A549 (cell line): ENCODE measurements around the gene AFF1. TPM values are rescaled to one million over a fixed set of nuclear protein-coding genes. Genes with fewer than 3 reads are reported as not detected.

Experiments
- ATAC-seq, 2 experiments: fragments of 200-7000 bp in 1 of 2; fragments of >200 bp in 1 of 2; cut with Nextera tagmentation in 1 of 2; cut with Tn5 transposase in 1 of 2; 3 replicates each; pipeline versions ENCODE4 v1.8.0 to v1.9.1; 2018 to 2020; ENCODE audit warnings: mild to moderate bottlenecking in 1 of 2, moderate library complexity in 1 of 2
- CTCF ChIA-PET: fragments of 300-600 bp; sonication (Branson Sonifier 250); formaldehyde crosslinking; extraction: SDS; loops from one replicate; lab custom pipeline; 2021; ENCODE audit warnings: antibody characterized with exemption, inconsistent platforms; lab: Yijun Ruan, JAX
- POLR2A ChIA-PET: fragments of 350-600 bp; formaldehyde crosslinking; extraction: SDS; loops from one replicate; lab custom pipeline; 2021; ENCODE audit warnings: antibody characterized with exemption, inconsistent platforms; lab: Yijun Ruan, JAX
- DNase-seq, 2 experiments: peaks; one replicate each; pipeline versions ENCODE4 v3.0.0 to v3.0.0-alpha.2; 2011 to 2016; ENCODE audit warnings: low read depth in 1 of 2, low spot score in 1 of 2
- FAIRE-seq: peaks from 2 replicates; lab custom pipeline; 2011; peaks lifted over from hg19 to GRCh38; lab: Jason Lieb, UNC
- H3K27ac ChIP-seq, 2 experiments: fragments of >200 bp; sonication (Bioruptor Twin); formaldehyde crosslinking; 3 replicates each; pipeline ENCODE4 v1.5.1; 2016 to 2017
- H3K4me1 ChIP-seq: fragments of >200 bp; sonication (Bioruptor Twin); formaldehyde crosslinking; 3 replicates; pipeline ENCODE4 v1.6.1; 2016
- H3K4me2 ChIP-seq: fragments of >200 bp; sonication (Bioruptor Twin); formaldehyde crosslinking; 3 replicates; pipeline ENCODE4 v1.6.1; 2016
- H3K4me3 ChIP-seq: fragments of >200 bp; sonication (Bioruptor Twin); formaldehyde crosslinking; 3 replicates; pipeline ENCODE4 v1.5.1; 2016
- H3K9me3 ChIP-seq: fragments of >200 bp; sonication (Bioruptor Twin); formaldehyde crosslinking; 3 replicates; pipeline ENCODE4 v1.6.1; 2016
- BCL3 ChIP-seq: fragments of >200 bp; sonication (Bioruptor Twin); formaldehyde crosslinking; IDR thresholded peaks from 3 replicates; pipeline ENCODE4 v1.6.1; 2016
- CEBPB ChIP-seq, 2 experiments: fragments of >200 bp in 1 of 2; sonication (Bioruptor Twin) in 1 of 2; formaldehyde crosslinking in 1 of 2; IDR thresholded peaks; 2 replicates each; pipeline ENCODE4 v1.6.1; 2012 to 2016
- CHD2 ChIP-seq: fragments of 150-350 bp; IDR thresholded peaks from 2 replicates; pipeline ENCODE4 v1.6.1; 2014; ENCODE audit warnings: low read length; ENCODE audit not compliant: partially characterized antibody
- CTCF ChIP-seq: fragments of >200 bp; sonication (Bioruptor Twin); formaldehyde crosslinking; IDR thresholded peaks from 3 replicates; pipeline ENCODE4 v1.5.1; 2016
- ELK1 ChIP-seq: fragments of 150-350 bp; IDR thresholded peaks from 2 replicates; pipeline ENCODE4 v1.6.1; 2014; ENCODE audit warnings: low read depth, mild to moderate bottlenecking, low read length
- FOSB ChIP-seq: fragments of 250-450 bp; sonication (Bioruptor Pico); IDR thresholded peaks from 2 replicates; pipeline ENCODE4 v1.5.0; 2020; ENCODE audit warnings: mild to moderate bottlenecking, moderate library complexity
- FOSL2 ChIP-seq, 2 experiments: fragments of 450-650 bp in 1 of 2; fragments of >200 bp in 1 of 2; sonication (Bioruptor Twin) in 1 of 2; formaldehyde crosslinking; IDR thresholded peaks; 2 replicates each; pipeline versions ENCODE4 v1.5.0 to v1.6.1; 2016 to 2020; ENCODE audit warnings: mild to moderate bottlenecking in 1 of 2, moderate library complexity in 1 of 2
- HMGXB4 ChIP-seq: fragments of 250-450 bp; sonication (Bioruptor Pico); IDR thresholded peaks from 2 replicates; pipeline ENCODE4 v1.5.0; 2021; ENCODE audit warnings: mild to moderate bottlenecking, moderate library complexity, borderline replicate concordance
- JUN ChIP-seq, 2 experiments: fragments of >200 bp; sonication (Bioruptor Twin); formaldehyde crosslinking; IDR thresholded peaks; 2 replicates in 1 of 2; 3 replicates in 1 of 2; pipeline ENCODE4 v1.6.1; 2016 to 2017
- JUNB ChIP-seq: fragments of >200 bp; sonication (Bioruptor Twin); formaldehyde crosslinking; IDR thresholded peaks from 2 replicates; pipeline ENCODE4 v1.6.1; 2016
- MAFK ChIP-seq: fragments of 450-650 bp; IDR thresholded peaks from 2 replicates; pipeline ENCODE4 v1.6.1; 2014; ENCODE audit not compliant: partially characterized antibody
- MAX ChIP-seq: IDR thresholded peaks from 2 replicates; pipeline ENCODE4 v1.6.1; 2012
- PHF8 ChIP-seq: fragments of 200-600 bp; sonication (generic); IDR thresholded peaks from 2 replicates; pipeline ENCODE4 v1.6.1; 2016; ENCODE audit warnings: low read depth, mild to moderate bottlenecking, antibody characterized with exemption, moderate library complexity, borderline replicate concordance
- POLR2A ChIP-seq: IDR thresholded peaks from 2 replicates; pipeline ENCODE4 v1.6.1; 2012; ENCODE audit warnings: mild to moderate bottlenecking, low read length
- POLR2AphosphoS2 ChIP-seq: conservative IDR thresholded peaks from 2 replicates; pipeline ENCODE4 v1.6.1; 2012; ENCODE audit warnings: low read length, improper control_type of control experiment, inconsistent platforms
- RAD21 ChIP-seq, 2 experiments: fragments of >200 bp in 1 of 2; sonication (Bioruptor Twin) in 1 of 2; formaldehyde crosslinking in 1 of 2; IDR thresholded peaks in 1 of 2; conservative IDR thresholded peaks in 1 of 2; 2 replicates in 1 of 2; 3 replicates in 1 of 2; pipeline ENCODE4 v1.6.1; 2012 to 2018; ENCODE audit warnings: inconsistent platforms in 1 of 2
- RCOR1 ChIP-seq: fragments of 150-350 bp; IDR thresholded peaks from 2 replicates; pipeline ENCODE4 v1.6.1; 2014; ENCODE audit warnings: antibody characterized with exemption, low read length, low read depth
- RFX5 ChIP-seq: fragments of 450-650 bp; IDR thresholded peaks from 2 replicates; pipeline ENCODE4 v1.7.1; 2014; ENCODE audit warnings: antibody characterized with exemption, mild to moderate bottlenecking, moderate library complexity
- SMC3 ChIP-seq: fragments of >200 bp; sonication (Bioruptor Twin); formaldehyde crosslinking; IDR thresholded peaks from 3 replicates; pipeline ENCODE4 v1.6.1; 2018; ENCODE audit warnings: inconsistent platforms
- TP53 ChIP-seq: fragments of 250-450 bp; sonication (Bioruptor Pico); IDR thresholded peaks from 2 replicates; pipeline ENCODE4 v1.5.0; 2021; ENCODE audit warnings: mild to moderate bottlenecking, moderate library complexity
- USF2 ChIP-seq: fragments of 450-650 bp; IDR thresholded peaks from 2 replicates; pipeline ENCODE4 v1.6.1; 2014; ENCODE audit warnings: antibody characterized with exemption
- ZC3H11A ChIP-seq: fragments of 450-650 bp; IDR thresholded peaks from 2 replicates; pipeline ENCODE4 v1.6.1; 2014; ENCODE audit warnings: antibody characterized with exemption, mild to moderate bottlenecking
- ZFP36 ChIP-seq: fragments of 450-650 bp; IDR thresholded peaks from 2 replicates; pipeline ENCODE4 v1.6.1; 2014; ENCODE audit warnings: borderline replicate concordance; ENCODE audit not compliant: partially characterized antibody
- ZSCAN20 ChIP-seq: fragments of 250-450 bp; sonication (Bioruptor Pico); IDR thresholded peaks from 2 replicates; pipeline ENCODE4 v1.8.0; 2022; ENCODE audit warnings: mild to moderate bottlenecking, moderate library complexity
- WGBS: methylation state at CpG from one replicate; pipeline ENCODE4 v1.1.6; 2017; ENCODE audit errors: missing lambda C conversion rate; 5-methylcytosine and 5-hydroxymethylcytosine counted together
- polyA minus RNA-seq: library from RNA; depleted of rRNA, polyadenylated mRNA; stranded (reverse); fragments of >200 nt; gene quantifications from 2 replicates; pipeline ENCODE4 v1.2.3, GENCODE V29; 2011; rRNA and poly(A)+ RNA removed
- polyA plus RNA-seq, 4 experiments: library from polyadenylated mRNA; depleted of rRNA in 3 of 4; stranded (reverse); fragments of >200 nt; fragmentation: RNase III in 1 of 4; extraction: RNeasy Plus Mini Kit Qiagen cat#74134 plus additional on column Dnase treatment in 1 of 4; gene quantifications; 2 replicates in 3 of 4; 3 replicates in 1 of 4; pipeline ENCODE4 v1.2.3, GENCODE V29; 2011 to 2017

Gene AFF1
- 15.4 and 29.8 TPM in 2 replicates for polyA plus RNA-seq (2011; rRNA removed)
- 4.5 and 5.5 TPM in 2 replicates for polyA plus RNA-seq (2012; cell fraction: cytosol; rRNA removed)
- 3.8 and 7.8 TPM in 2 replicates for polyA plus RNA-seq (2012; cell fraction: nucleus; rRNA removed)
- polyA plus RNA-seq (2017; fragmentation: RNase III; extraction: RNeasy Plus Mini Kit Qiagen cat#74134 plus additional on column Dnase treatment): 11.3 to 13.7 TPM (median 12.2 TPM) in 3 replicates
- polyA minus RNA-seq: 55.6 and 59.6 TPM in 2 replicates

GRCh38 chr4:86934771-86935565 lies at the start of gene AFF1:
TSS of gene AFF1 (plus strand) at chr4:86935011. CDS start at chr4:86948534, 13,523 bp downstream.
- peak; percentile 77 to 83 for ATAC-seq
- CTCF ChIA-PET: interaction anchor here (0.6 to 2.9 kb wide), 7 partner anchors 12 to 160 kb away, joined by 3 to 15 read pairs (median 6); no protein-coding TSS in a partner anchor

More at GRCh38 chr4:86934771-86935565, at the start of gene AFF1:
- Histone ChIP-seq H3K4me2 (peak within 1 kb of the TSS; percentile 94), H3K4me3 (peak within 1 kb of the TSS; percentile 78), H3K4me1 (peaks cover 40% of the 10 kb centered on the region), H3K27ac (peak within 1 kb of the TSS; percentile 89 to 98), H3K9me3 (no peaks in the 10 kb centered on the region)
- POLR2A ChIA-PET: interaction anchor here (0.7 to 3.7 kb wide), 12 partner anchors 7 to 309 kb away, joined by 3 to 62 read pairs (median 7); no protein-coding TSS in a partner anchor
- DNase-seq (peak; percentile 75 to 93), FAIRE-seq (no peak)
- TF ChIP-seq CEBPB (IDR thresholded peaks at IDR 0.05) (no peak), ZFP36 (no peak), POLR2A (peak; percentile 78), FOSB (no peak), JUNB (no peak), BCL3 (peak; percentile 40; the same call in 1 of the 3 replicates), PHF8 (peak; percentile 35; the same call in 1 of the 2 replicates), CHD2 (no peak), RCOR1 (no peak), USF2 (no peak), RFX5 (no peak), JUN (IDR thresholded peaks at IDR 0.05) (peak; percentile 37 to 58; a peak in 4 of 5 replicates), FOSL2 (IDR thresholded peaks at IDR 0.05) (no peak), FOSL2 (CRISPR knock-in tag; IDR thresholded peaks at IDR 0.05) (no peak), SMC3 (peak; percentile 23; the same call in 1 of the 3 replicates), ZC3H11A (no peak), TP53 (no peak), MAX (peak; percentile 36; the same call in 1 of the 2 replicates), HMGXB4 (CRISPR knock-in tag) (no peak), POLR2AphosphoS2 (no peak), RAD21 (conservative IDR thresholded peaks at IDR 0.05 in 1 of 2, IDR thresholded peaks at IDR 0.05 in 1 of 2) (peak in 1 of 2 experiments; percentile 30; a peak in 1 of 5 replicates), ZSCAN20 (CRISPR knock-in tag) (no peak), ELK1 (no peak), CTCF (peak; percentile 18; the same call in 1 of the 3 replicates), MAFK (no peak)
- 0% methylated on average over 1 of the region's 97 CpGs for WGBS
